VCaP (cell line): ENCODE measurements around the gene DEPDC1B.

Experiments
- H3K27ac ChIP-seq: fragments of 450-650 bp; 2 replicates; pipeline ENCODE4 v1.5.1; 2017
- CTCF ChIP-seq: fragments of 450-650 bp; conservative IDR thresholded peaks from 2 replicates; pipeline ENCODE4 v1.5.1; 2017; ENCODE audit warnings: mild to moderate bottlenecking, moderate library complexity

DEPDC1B gene

DNA sequence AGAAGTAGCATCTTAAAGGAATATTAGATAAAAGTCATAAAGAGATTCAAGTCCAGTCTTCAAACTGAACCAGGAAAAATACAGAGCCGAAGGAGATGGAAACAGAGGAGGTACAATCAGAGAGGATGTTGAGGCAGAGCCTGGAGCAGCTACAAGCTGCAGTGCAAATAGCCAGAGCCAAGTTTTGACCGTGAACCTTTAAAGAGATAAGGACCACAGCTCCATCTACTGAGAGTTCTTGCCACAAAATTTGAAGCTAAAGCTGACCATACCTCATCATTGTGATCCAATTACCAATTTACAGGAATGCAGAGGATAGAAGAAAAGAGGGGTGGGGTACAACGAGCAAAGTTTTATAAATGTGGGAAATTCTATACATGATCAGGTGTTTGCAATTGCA is 10.4 kb upstream of the DEPDC1B start:
- TF ChIP-seq CTCF = peak; percentile 48
- H3K27ac ChIP-seq = no peak overlapping the region

DNA sequence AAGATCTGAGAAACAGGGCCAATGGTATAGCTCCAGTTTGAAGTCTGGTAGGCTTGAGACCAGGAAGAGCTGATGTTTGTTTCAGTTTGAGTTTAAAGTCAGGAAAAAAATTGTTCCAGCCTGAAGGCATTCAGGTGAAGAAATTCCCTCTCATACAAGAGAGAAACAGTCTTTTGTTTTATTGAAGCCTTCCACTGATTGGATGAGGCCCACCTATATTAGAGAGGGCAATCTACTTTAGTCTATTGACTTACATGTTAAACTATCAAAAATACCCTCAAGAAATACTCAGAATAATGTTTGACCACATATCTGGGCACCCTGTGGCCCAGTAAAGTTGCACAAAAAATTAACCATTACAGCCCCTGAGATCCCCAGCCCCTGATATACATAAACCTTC is 5.2 kb upstream of the DEPDC1B start:
- H3K27ac ChIP-seq = no peak overlapping the region
- no peak for TF ChIP-seq CTCF

DNA sequence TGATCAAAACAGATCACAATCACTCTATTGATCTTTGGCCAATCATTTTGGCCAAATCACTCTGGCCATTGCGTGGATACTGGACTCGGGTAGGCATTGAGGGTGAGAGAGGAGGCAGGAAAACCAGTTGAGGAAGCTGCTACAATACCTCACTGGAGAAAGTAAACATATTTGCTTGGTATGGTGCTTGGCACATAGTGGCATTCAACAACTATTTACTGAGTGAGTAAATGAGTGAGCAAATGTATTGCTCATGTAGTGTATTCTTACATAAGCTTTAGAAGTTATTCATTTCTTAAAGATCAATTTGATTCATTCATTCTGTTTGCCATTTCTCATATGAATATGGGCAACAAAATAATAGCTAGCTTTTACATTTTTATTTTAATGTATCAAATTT is 4.0 kb upstream of the DEPDC1B start:
- H3K27ac ChIP-seq = no peak overlapping the region
- TF ChIP-seq CTCF = no peak

DNA sequence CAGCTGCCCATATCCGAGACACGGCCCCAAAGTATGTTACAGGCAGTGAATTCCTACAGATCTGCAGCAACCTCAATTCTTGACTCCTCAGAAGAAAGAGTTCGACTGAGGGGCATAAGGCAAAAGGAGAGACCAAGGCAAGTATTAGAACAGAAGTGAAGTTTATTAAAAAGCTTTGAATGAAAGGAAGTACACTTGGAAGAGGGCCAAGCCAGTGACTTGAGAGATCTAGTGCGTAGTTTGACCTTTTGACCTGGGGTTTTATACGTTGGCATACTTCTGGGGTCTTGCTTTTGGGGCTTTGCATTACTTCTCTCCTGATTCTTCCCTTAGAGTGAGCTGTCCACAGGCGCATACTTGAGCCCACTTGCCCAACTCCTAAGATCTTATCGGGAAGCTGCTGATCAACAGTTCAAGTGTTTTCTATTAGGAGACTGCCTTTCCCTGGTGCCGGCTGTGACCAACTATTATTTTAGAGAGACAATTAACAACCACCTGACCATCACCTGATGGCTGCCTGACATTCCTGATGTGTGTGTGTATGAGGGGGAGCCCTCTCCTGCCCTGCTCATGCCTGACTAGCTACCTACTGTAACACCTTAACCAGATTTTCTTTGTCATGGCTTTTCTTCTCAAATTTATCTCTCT is 1.5 kb upstream of the DEPDC1B start:
- H3K27ac ChIP-seq = no peak overlapping the region
- TF ChIP-seq CTCF = no peak

DNA sequence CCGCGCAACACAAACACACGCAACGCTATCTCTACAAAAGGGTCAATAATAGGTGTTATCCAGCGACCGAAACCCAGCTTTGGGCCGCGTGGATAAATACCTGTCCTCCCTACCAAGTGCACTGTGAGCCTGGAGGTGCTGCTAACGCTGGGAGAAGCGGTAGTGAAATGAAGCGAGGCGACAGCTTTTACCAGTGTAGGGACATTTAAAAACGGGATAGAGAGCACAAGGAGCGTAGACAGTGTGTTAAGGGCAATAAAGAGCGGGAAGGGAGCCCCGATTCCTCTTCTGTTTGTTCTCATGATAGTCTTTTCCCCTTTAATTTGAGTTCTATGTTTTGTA is 421 bp upstream of the DEPDC1B start:
- TF ChIP-seq CTCF = no peak
- peak overlapping the region; percentile 82 for H3K27ac ChIP-seq

GRCh38 chr5:60699288-60699608 is 718 bp downstream of the DEPDC1B start:
- no peak for TF ChIP-seq CTCF
- H3K27ac ChIP-seq = peak overlapping the region; percentile 82

DNA sequence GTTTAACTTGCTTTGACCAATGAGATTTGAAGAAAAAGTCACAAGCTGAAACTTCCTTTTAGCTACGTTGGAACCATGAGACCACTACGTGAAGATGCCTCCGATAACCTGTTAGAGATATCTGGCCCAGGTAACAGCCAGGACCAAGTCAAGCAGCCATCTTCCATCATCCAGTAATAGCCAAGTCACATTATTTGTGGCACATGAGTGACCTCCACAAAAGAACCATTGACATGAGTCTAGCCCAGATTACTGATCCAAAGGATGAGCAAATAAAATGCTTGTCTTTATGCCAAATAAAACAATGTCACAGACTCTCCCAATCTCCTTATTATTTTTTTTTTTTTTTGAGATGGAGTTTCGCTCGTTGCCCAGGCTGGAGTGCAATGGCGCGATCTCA is 1.6 kb downstream of the DEPDC1B start:
- no peak for TF ChIP-seq CTCF

DNA sequence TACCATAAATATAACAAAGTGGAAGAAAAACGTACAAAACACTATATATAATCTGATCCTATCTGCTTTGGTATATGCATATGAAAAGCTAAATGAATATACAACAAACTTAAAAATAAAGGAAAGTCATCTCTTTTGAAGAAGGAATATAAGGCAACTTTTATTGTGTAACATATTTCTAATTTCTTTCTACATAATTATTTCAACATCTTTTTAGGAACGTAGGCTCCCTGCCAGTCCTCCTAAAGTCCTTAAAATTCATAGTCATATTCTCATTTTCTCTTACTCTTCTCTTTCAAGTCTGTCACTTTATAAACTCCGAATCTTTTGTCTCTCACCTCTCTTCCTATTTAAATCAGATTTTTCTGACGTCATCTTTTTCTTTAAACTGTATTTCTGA is 9.6 kb downstream of the DEPDC1B start:
- no peak for TF ChIP-seq CTCF

More for the DNA sequence above, 1.6 kb downstream of the DEPDC1B start:
- no peak overlapping the region for H3K27ac ChIP-seq

More for the DNA sequence above, 9.6 kb downstream of the DEPDC1B start:
- H3K27ac ChIP-seq = no peak overlapping the region
